ENCODE results near the gene MEN1. TPM values are rescaled to one million over a fixed set of nuclear protein-coding genes. Genes with fewer than 3 reads are reported as not detected.

Gene MEN1
- total and polyA plus RNA-seq, 9 of the 15 experiments (the other 6 are each of a cell fraction or from before 2014, with no cell fraction given) = 3.4 to 57.2 (median 19.3) TPM

DNA sequence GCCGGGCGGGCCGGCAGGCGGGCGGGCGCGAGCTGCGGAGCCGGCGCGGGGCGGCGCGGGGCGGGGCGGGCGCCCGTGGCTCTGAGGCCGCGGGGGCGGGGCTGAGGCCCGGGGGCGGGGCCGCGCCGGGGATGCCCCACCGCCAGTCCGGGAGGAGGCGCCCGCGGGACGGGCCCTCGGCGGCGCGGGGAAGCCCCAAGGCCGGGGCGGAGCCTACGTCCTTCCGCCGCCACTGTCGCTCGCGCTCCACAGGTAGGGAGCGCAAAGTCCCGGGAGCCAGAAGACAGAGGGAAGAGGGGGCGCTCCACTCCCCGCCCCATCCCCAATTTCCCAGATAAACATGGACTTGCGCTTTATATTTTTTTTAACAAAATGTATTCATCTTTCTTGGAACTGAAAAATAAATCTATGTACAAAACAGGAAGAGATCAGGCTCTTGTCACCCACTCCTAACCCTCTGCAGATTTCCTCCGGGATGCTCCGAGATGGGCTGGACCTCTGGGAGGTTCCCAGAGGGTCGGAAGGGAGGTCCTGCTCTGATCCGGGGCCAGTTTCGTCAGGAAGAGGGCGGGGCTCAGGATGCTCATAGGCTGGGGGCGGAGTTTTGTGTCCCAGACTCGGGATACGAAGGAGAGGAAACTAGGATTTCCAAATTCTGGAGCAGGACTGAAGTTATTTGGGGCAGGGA, 7.0 kb downstream of the MEN1 start, which contains the start of gene MAP4K2 (continued):
- TF ChIP-seq TCF7L2 (IDR thresholded peaks at IDR 0.05; ENCODE audit: low read depth, low read length) (no peak), ZNF75A (CRISPR knock-in tag; IDR thresholded peaks at IDR 0.05) (no peak), PHF21A (IDR thresholded peaks at IDR 0.05; ENCODE audit: borderline replicate concordance, low read depth) (no peak), SNRNP70 (optimal IDR thresholded peaks at IDR 0.05; ENCODE audit: low read depth, low read length) (no peak), TFAP4 (CRISPR knock-in tag; IDR thresholded peaks at IDR 0.05; ENCODE audit: borderline replicate concordance) (no peak; the same call in 1 of the 2 replicates), PHF8 (IDR thresholded peaks at IDR 0.05; ENCODE audit: borderline replicate concordance, low read length) (no peak; the same call in 1 of the 2 replicates), GTF2B (IDR thresholded peaks at IDR 0.05; ENCODE audit: extremely low read depth, insufficient read length) (no peak), NCOA2 (IDR thresholded peaks at IDR 0.05; ENCODE audit: partially characterized antibody in 2 of 2) (no peak), MAZ (CRISPR knock-in tag; conservative IDR thresholded peaks at IDR 0.05 in 1 of 2, IDR thresholded peaks at IDR 0.05 in 1 of 2) (peak in 1 of 2 experiments; percentile 51; a peak in 3 of 4 replicates), ZC3H11A (IDR thresholded peaks at IDR 0.05; ENCODE audit: low read depth, low read length) (no peak), ZNF717 (CRISPR knock-in tag; IDR thresholded peaks at IDR 0.05) (no peak), KLF13 (tag; IDR thresholded peaks at IDR 0.05; ENCODE audit: borderline replicate concordance, low read depth) (no peak), ETS2 (tag; IDR thresholded peaks at IDR 0.05; ENCODE audit: borderline replicate concordance, poor library complexity, severe bottlenecking) (no peak), TAF7 (tag; IDR thresholded peaks at IDR 0.05) (no peak), CXXC5 (CRISPR knock-in tag; IDR thresholded peaks at IDR 0.05) (peak; percentile 73), GABPA (tag; conservative IDR thresholded peaks at IDR 0.05; ENCODE audit: low read depth) (peak; percentile 75), SETDB1 (IDR thresholded peaks at IDR 0.05; ENCODE audit: low read length) (no peak), CSDE1 (IDR thresholded peaks at IDR 0.05) (no peak), ZNF274 (IDR thresholded peaks at IDR 0.05; ENCODE audit: borderline replicate concordance, low read depth, low read length) (no peak), HDAC6 (IDR thresholded peaks at IDR 0.05; ENCODE audit: low read depth, low read length) (no peak), MTA1 (IDR thresholded peaks at IDR 0.05; ENCODE audit: borderline replicate concordance) (no peak), TRIM24 (IDR thresholded peaks at IDR 0.05) (no peak), KDM4B (IDR thresholded peaks at IDR 0.05; ENCODE audit: borderline replicate concordance in 2 of 2, low read depth in 1 of 2) (no peak), MCM2 (IDR thresholded peaks at IDR 0.05; ENCODE audit: low read depth) (no peak)
